HL-60/S4 treated with phorbol 12-myristate 13-acetate at 8.2 ng/mL for 4 days and 3 days (cell line): ENCODE data around the gene HARBI1.
"Not testable (repeated sequence)": the region's sequence is repeated elsewhere in the genome, so short reads cannot be mapped to it uniquely, and the experiment has no call there.

Experiments used
- in situ Hi-C: fragments of 300-500 bp; cut with MboI; formaldehyde crosslinking; loops from 2 replicates; pipeline ENCODE4 v1.15.0; 2022; ENCODE audit warnings: low sequenced_read_pairs

The HARBI1 gene

GRCh38 chr11:46597609-46598219, 19.3 kb downstream of the HARBI1 start:
- in situ Hi-C loops, result no loop called here

GRCh38 chr11:46597155-46597554, 19.9 kb downstream of the HARBI1 start:
- in situ Hi-C loops, result no loop called here

GRCh38 chr11:46594785-46595184, 22.2 kb downstream of the HARBI1 start:
- in situ Hi-C loops, result no loop called here

- in situ Hi-C loops, result no loop called here
Measured at GRCh38 chr11:46594374-46594700, 22.7 kb downstream of the HARBI1 start.

GRCh38 chr11:46593550-46594373, 23.3 kb downstream of the HARBI1 start, which contains the start of gene AMBRA1:
Gene AMBRA1 (minus strand): TSS chr11:46594023. CDS start chr11:46548380, 45,643 bp downstream.
- in situ Hi-C loops, result no loop called here

- in situ Hi-C loops, result no loop called here
Measured at GRCh38 chr11:46590740-46591605, 26.1 kb downstream of the HARBI1 start.

- in situ Hi-C loops, result no loop called here
Measured at GRCh38 chr11:46588915-46589314, 28.1 kb downstream of the HARBI1 start.

GRCh38 chr11:46588131-46588530, 28.9 kb downstream of the HARBI1 start:
- in situ Hi-C loops, result no loop called here

GRCh38 chr11:46583513-46583912, 33.5 kb downstream of the HARBI1 start:
- in situ Hi-C loops, result not testable (repeated sequence)

- in situ Hi-C loops, result no loop called here
Measured at GRCh38 chr11:46582588-46582987, 34.4 kb downstream of the HARBI1 start.

GRCh38 chr11:46577058-46577457, 40.0 kb downstream of the HARBI1 start:
- in situ Hi-C loops, result no loop called here

- in situ Hi-C loops, result no loop called here
Measured at GRCh38 chr11:46574656-46575055, 42.4 kb downstream of the HARBI1 start.

- in situ Hi-C loops, result no loop called here
Measured at GRCh38 chr11:46570790-46571398, 46.1 kb downstream of the HARBI1 start.

GRCh38 chr11:46565232-46565840, 51.7 kb downstream of the HARBI1 start:
- in situ Hi-C loops, result no loop called here

- in situ Hi-C loops, result no loop called here
Measured at GRCh38 chr11:46564459-46564858, 52.6 kb downstream of the HARBI1 start.

GRCh38 chr11:46562527-46562926, 54.5 kb downstream of the HARBI1 start:
- in situ Hi-C loops, result no loop called here

GRCh38 chr11:46560300-46560991, 56.6 kb downstream of the HARBI1 start:
- in situ Hi-C loops, result no loop called here

GRCh38 chr11:46559815-46560214, 57.2 kb downstream of the HARBI1 start:
- in situ Hi-C loops, result no loop called here

- in situ Hi-C loops, result no loop called here
Measured at GRCh38 chr11:46557684-46558151, 59.3 kb downstream of the HARBI1 start.
